Activated T-helper 2 cell treated with anti-CD3 and anti-CD28 coated beads, Interferon-gamma antibody, Interleukin-2, Interleukin-4, amounts not matched to agents 10 μg/mL and 5 μg/mL and 100 μg/mL, durations not matched to agents 14 hours and 24 hours and 36 hours (primary cell): ENCODE measurements around the gene RP2. TPM values are rescaled to one million over a fixed set of nuclear protein-coding genes. Genes with fewer than 3 reads are reported as not detected.

ENCODE experiments used
- DNase-seq: peaks from one replicate; pipeline ENCODE4 v3.0.0; 2021; ENCODE audit warnings: low spot score
- H3K27ac Mint-ChIP-seq: one replicate; pipeline ENCODE4 v1.8.0; 2021; ENCODE audit warnings: mixed read lengths
- H3K27me3 Mint-ChIP-seq: one replicate; pipeline ENCODE4 v1.8.0; 2021; ENCODE audit warnings: low read depth, mixed read lengths
- H3K36me3 Mint-ChIP-seq: one replicate; pipeline ENCODE4 v1.8.0; 2021; ENCODE audit warnings: low read depth, mixed read lengths
- H3K4me1 Mint-ChIP-seq: one replicate; pipeline ENCODE4 v1.8.0; 2021; ENCODE audit warnings: low read depth, mixed read lengths
- H3K4me3 Mint-ChIP-seq: one replicate; pipeline ENCODE4 v1.8.0; 2021; ENCODE audit warnings: low read depth, mild to moderate bottlenecking, moderate library complexity, mixed read lengths
- H3K9me3 Mint-ChIP-seq: one replicate; pipeline ENCODE4 v1.8.0; 2021; ENCODE audit warnings: mixed read lengths
- intact Hi-C: fragments of 100-400 bp; cut with micrococcal nuclease; formaldehyde crosslinking; loops from one replicate; pipeline ENCODE4 v1.15.1; 2023
- total RNA-seq: library from RNA; stranded (reverse); gene quantifications from 2 replicates; pipeline ENCODE4 v1.2.3, GENCODE V29; 2022

Gene RP2
- total RNA-seq, 1 donor from 2014 or later: 9.6 TPM

DNA sequence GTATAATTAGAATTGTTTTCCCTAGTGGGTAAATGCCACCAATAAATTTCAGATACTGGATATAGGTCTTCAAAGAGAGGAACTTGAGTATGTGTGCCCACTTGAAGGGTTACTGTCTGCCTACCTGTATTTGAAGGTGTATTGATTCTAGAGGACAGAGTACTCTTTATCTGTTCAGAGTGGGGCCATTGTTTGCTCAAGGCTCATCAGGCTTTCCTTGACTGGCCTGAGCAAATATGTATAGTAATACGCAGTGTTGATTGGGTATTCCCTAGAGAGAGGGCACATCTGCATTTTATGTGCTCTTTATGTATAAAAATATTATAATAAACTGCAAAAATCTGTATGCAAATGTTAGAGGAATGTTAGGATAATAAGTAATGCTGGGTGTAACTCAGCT, 23.7 kb downstream of the RP2 start:
- no peak overlapping the region for H3K4me3 Mint-ChIP-seq
- intact Hi-C loops: no loop called here

DNA sequence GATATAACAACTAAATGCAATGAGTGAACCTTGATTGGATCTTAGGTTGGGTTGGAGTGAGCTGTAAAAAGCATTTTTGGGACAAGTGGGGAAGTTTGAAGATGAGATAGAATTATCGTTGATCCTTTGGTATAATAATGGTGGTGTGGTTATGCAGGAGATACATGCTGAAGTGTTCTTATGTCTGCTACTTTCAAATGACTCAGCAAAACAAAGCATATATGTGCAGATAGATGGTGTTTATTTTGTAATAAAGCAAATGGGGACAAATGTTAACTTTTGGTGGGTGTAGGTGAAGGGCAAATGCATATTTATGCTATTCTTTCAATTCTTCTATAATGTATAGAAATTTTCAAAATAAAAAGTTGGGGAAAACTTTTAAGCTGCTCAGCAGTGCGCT, 26.2 kb downstream of the RP2 start:
- DNase-seq: no peak
- Mint-ChIP-seq H3K27me3 (no peaks in the 10 kb centered on the region), H3K9me3 (no peaks in the 10 kb centered on the region), H3K4me3 (no peak overlapping the region), H3K36me3 (peaks cover 23% of the 10 kb centered on the region), H3K27ac (no peak overlapping the region), H3K4me1 (no peaks in the 10 kb centered on the region)
- intact Hi-C loops: no loop called here

More for the DNA sequence above, 23.7 kb downstream of the RP2 start:
- Mint-ChIP-seq H3K27ac (no peak overlapping the region), H3K27me3 (no peaks in the 10 kb centered on the region), H3K36me3 (peaks cover 19% of the 10 kb centered on the region), H3K9me3 (no peaks in the 10 kb centered on the region), H3K4me1 (no peaks in the 10 kb centered on the region)
- DNase-seq: no peak

DNA sequence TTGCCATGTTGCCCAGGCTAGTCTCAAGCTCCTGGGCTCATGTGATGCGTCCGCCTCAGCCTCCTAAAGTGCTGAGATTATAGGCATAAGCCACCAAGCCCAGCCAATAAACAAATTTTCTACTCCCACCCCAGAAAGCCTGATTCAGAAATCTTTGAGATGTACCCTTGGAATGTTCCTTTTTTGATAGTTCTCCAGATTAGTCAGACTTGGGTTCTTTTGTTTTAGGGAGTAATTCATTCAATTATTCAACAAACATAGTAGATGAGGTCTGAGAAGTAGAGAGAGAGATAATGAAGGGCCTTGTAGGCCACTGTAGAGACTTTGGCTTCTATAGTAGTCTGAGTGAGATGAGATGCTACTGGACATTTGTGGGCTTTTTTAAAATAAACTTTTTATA, 27.8 kb downstream of the RP2 start:
- no peaks in the 10 kb centered on the region for H3K9me3 Mint-ChIP-seq
- H3K4me3 Mint-ChIP-seq: no peak overlapping the region
- no peaks in the 10 kb centered on the region for H3K4me1 Mint-ChIP-seq
- H3K27me3 Mint-ChIP-seq: no peaks in the 10 kb centered on the region
- H3K36me3 Mint-ChIP-seq: peaks cover 23% of the 10 kb centered on the region
- H3K27ac Mint-ChIP-seq: no peak overlapping the region
- DNase-seq: no peak
- intact Hi-C loops: no loop called here

DNA sequence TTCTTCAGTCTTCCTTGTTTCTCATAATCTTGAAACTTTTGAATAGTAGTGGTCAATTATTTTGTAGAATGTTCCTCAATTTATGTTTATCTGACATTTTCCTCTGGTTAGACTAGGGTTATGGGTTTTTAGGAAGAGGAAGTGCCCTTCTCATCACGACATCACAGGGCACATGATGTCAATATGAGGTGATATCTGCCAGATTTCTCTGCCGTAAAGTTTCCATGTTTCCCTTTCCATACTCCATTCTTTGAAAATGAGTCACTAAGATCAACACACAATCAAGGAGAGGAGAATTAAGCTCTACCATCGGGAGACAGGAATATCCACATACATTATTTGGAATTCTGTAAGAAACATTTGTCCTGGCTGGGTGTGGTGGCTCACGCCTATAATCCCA, 28.4 kb downstream of the RP2 start:
- H3K9me3 Mint-ChIP-seq: no peaks in the 10 kb centered on the region
- DNase-seq: no peak
- no peaks in the 10 kb centered on the region for H3K27me3 Mint-ChIP-seq
- no peak overlapping the region for H3K4me3 Mint-ChIP-seq
- H3K4me1 Mint-ChIP-seq: no peaks in the 10 kb centered on the region
- H3K27ac Mint-ChIP-seq: no peak overlapping the region
- intact Hi-C loops: no loop called here
- peaks cover 23% of the 10 kb centered on the region for H3K36me3 Mint-ChIP-seq

GRCh38 chrX:46866726-46867125, 29.9 kb downstream of the RP2 start:
- no peak for DNase-seq
- intact Hi-C loops: no loop called here
- no peaks in the 10 kb centered on the region for H3K27me3 Mint-ChIP-seq
- H3K4me1 Mint-ChIP-seq: no peaks in the 10 kb centered on the region
- H3K27ac Mint-ChIP-seq: no peak overlapping the region
- H3K36me3 Mint-ChIP-seq: peaks cover 17% of the 10 kb centered on the region
- H3K4me3 Mint-ChIP-seq: no peak overlapping the region
- H3K9me3 Mint-ChIP-seq: no peaks in the 10 kb centered on the region

DNA sequence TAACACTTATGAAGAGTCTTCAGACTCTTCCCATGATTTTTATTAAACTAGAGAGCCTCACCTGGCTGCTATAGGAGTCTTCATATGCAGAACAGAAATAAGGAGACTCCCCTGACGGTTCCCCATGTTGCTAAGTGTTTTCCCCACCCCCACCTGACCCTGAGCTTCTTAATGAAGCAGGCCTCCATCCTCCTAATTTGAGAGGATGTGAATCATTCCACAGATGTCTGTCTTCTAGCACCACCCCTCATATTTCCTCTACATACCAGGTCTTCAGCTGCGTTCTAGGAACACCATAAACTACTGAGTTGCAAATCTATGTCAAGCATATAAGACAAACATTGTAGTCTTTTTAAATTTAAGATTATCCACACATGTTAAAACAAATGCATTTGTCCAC, 36.9 kb downstream of the RP2 start:
- intact Hi-C loops: no loop called here
- Mint-ChIP-seq H3K4me1 (peaks cover 3% of the 10 kb centered on the region), H3K27ac (no peak overlapping the region), H3K36me3 (peaks cover 3% of the 10 kb centered on the region), H3K4me3 (no peak overlapping the region), H3K9me3 (no peaks in the 10 kb centered on the region), H3K27me3 (no peaks in the 10 kb centered on the region)
- DNase-seq: no peak

DNA sequence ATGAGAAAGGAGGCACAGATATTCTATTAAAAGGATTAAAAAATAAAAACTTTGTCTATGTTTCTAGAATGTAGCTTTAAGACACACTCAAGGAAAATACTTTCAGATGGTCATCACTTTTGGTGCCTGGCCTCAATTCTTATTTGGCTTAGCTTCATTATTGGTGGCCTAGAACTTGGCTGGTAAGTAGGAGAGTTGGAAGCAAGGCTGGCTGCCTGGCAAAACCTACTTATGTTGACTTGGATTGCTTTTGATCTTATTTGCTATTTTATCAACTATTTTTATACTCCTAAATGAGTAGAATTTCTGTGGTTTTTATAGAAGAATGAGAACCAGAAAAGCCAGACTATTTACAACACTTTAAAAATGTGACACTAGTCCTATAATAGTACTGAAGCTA, 40.1 kb downstream of the RP2 start:
- Mint-ChIP-seq H3K9me3 (no peaks in the 10 kb centered on the region), H3K27ac (no peak overlapping the region), H3K4me1 (peaks cover 3% of the 10 kb centered on the region), H3K36me3 (peaks cover 3% of the 10 kb centered on the region), H3K4me3 (no peak overlapping the region), H3K27me3 (no peaks in the 10 kb centered on the region)
- no peak for DNase-seq
- intact Hi-C loops: no loop called here

DNA sequence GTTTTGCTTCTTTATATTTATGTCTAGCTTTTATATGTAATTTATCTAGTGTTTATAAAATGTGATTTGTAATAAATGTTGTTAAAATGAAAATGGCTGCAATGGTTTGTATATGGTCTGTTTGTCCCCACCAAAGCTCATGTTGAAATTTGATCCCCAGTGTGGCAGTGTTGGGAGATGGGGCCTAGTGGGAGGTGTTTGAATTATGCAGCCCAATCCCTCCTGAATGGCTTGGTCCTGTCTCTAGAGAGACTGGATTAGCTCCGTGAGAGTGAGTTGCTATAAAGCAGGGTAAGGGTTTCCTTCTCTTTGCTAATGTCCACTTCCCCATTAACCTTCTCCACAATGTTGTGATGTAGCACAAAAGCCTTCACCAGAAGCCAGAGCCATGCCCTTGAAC, 45.4 kb downstream of the RP2 start:
- no peak overlapping the region for H3K27ac Mint-ChIP-seq
- DNase-seq: no peak
- H3K36me3 Mint-ChIP-seq: peaks cover 3% of the 10 kb centered on the region
- H3K27me3 Mint-ChIP-seq: no peaks in the 10 kb centered on the region
- H3K4me1 Mint-ChIP-seq: no peaks in the 10 kb centered on the region
- no peak overlapping the region for H3K4me3 Mint-ChIP-seq
- H3K9me3 Mint-ChIP-seq: no peaks in the 10 kb centered on the region
- intact Hi-C loops: no loop called here

DNA sequence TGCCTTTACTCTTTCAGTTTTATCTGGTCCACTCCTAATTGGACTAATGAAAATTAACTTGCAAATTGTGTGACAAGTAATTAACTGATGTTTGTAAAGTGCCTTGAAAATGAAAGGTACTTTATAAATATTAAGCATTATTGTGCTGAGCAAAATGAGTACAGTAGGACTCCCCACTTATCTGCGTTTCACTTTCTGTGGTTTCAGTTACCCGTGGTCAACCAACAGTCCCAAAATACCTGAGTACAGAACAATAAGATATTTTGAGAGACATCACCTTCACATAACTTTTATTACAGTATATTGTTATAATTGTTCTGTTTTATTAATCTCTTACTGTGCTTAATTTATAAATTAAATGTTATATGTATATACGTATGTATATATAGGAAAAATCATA, 48.0 kb downstream of the RP2 start:
- Mint-ChIP-seq H3K36me3 (no peaks in the 10 kb centered on the region), H3K4me3 (no peak overlapping the region), H3K4me1 (no peaks in the 10 kb centered on the region), H3K27ac (no peak overlapping the region), H3K27me3 (no peaks in the 10 kb centered on the region), H3K9me3 (no peaks in the 10 kb centered on the region)
- intact Hi-C loops: no loop called here
- DNase-seq: no peak

DNA sequence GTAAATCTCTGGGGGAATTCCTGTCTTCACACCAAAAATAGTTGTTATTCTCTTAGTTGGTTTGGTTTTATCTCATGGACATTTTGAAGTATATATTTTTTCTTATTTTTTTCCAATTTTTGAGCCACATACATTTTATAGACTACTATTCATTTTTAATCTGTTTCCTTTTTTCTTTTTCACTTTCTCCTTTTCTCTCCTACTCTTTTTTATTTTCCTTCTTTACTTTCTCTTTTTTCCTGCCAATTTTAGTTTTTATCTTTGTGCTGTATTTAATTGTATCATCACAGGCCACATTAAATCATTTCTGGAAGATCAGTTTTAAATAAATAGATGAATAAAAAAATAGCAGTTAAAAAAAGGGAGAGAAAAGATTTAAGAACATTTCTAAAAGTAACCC, 61.4 kb downstream of the RP2 start:
- H3K36me3 Mint-ChIP-seq: no peaks in the 10 kb centered on the region
- no peak overlapping the region for H3K4me3 Mint-ChIP-seq
- no peak for DNase-seq
- intact Hi-C loops: no loop called here
- peaks cover 14% of the 10 kb centered on the region for H3K27me3 Mint-ChIP-seq
- no peaks in the 10 kb centered on the region for H3K9me3 Mint-ChIP-seq
- no peak overlapping the region for H3K27ac Mint-ChIP-seq
- no peaks in the 10 kb centered on the region for H3K4me1 Mint-ChIP-seq

DNA sequence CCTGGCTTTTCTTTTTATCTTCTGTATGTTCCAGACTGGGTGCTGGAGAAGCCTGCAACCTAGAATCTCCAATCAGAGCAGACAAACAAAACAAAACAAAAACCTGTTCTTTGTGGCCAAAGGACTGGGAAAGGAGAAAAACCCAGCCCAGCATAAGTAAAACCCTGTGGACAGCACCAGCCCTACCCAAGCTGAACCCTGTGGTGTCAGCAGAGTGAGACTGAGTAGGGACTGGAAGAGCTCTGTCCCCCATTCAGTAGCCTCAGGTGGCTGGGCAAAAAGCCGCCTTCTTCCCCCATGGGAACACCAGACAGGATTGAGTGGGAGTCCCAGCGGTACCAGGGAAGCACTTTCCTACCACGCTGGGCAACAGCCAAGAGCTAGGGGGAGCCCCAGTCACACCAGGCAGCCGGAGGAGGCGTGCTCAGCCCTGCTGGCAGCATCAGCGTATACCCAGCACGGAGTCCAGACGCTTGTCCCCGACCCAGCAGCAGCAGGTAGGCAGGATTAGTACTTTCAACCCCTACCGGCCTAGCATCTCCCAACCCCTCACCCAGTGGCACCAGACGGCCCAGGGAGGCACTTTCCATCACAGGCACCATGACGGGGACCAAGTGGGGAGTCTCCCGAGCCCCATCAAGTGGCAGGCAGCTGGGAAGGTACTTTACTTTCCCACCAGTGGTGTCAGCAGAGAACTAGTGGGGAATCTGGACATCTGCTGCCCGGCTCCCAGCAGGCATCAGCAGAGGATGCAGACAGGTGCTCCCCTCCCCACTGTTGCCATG, 66.8 kb downstream of the RP2 start:
- peak overlapping the region; percentile 56 for H3K4me3 Mint-ChIP-seq

DNA sequence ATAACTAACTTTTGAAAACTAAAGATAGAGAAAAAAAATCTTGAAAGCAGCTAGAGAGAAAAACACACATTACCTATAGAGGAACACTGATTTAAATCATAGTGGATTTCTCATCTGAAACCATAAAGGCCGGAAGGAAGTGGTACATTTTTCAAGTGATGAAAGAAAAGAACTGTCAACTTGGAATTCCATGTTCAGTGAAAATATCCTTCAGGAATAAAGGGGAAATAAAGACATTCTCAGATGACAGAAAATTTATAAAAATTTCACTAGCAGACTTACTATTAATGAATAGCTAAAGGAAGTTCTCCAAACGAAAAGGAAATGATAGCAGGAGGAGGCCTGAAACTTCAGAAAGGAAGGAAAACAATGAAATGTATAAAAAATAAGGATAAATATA, 67.8 kb downstream of the RP2 start:
- no peak for DNase-seq
- H3K9me3 Mint-ChIP-seq: no peaks in the 10 kb centered on the region
- peaks cover 30% of the 10 kb centered on the region for H3K27me3 Mint-ChIP-seq
- H3K36me3 Mint-ChIP-seq: no peaks in the 10 kb centered on the region
- H3K4me1 Mint-ChIP-seq: peaks cover 2% of the 10 kb centered on the region
- H3K4me3 Mint-ChIP-seq: no peak overlapping the region
- intact Hi-C loops: loop anchor here (2.0 to 5.0 kb wide), 2 partner anchors 74 to 128 kb away; no protein-coding TSS in a partner anchor
- H3K27ac Mint-ChIP-seq: no peak overlapping the region

More for the DNA sequence above, 66.8 kb downstream of the RP2 start:
- H3K27ac Mint-ChIP-seq: no peak overlapping the region
- H3K4me1 Mint-ChIP-seq: peaks cover 2% of the 10 kb centered on the region
- no peaks in the 10 kb centered on the region for H3K9me3 Mint-ChIP-seq
- peak; percentile 37 for DNase-seq
- peaks cover 21% of the 10 kb centered on the region for H3K27me3 Mint-ChIP-seq
- intact Hi-C loops: loop anchor here (2.0 to 5.0 kb wide), 2 partner anchors 75 to 129 kb away; no protein-coding TSS in a partner anchor
- H3K36me3 Mint-ChIP-seq: no peaks in the 10 kb centered on the region

GRCh38 chrX:46910415-46910814, 73.6 kb downstream of the RP2 start:
- Mint-ChIP-seq H3K36me3 (no peaks in the 10 kb centered on the region), H3K4me3 (no peak overlapping the region), H3K9me3 (no peaks in the 10 kb centered on the region), H3K27me3 (peaks cover 57% of the 10 kb centered on the region), H3K4me1 (peaks cover 11% of the 10 kb centered on the region), H3K27ac (no peak overlapping the region)
- no peak for DNase-seq
- intact Hi-C loops: no loop called here
